ENCODE data around the gene RUNX1. TPM values are rescaled to one million over a fixed set of nuclear protein-coding genes. Genes with fewer than 3 reads are reported as not detected.

The RUNX1 gene
- total RNA-seq, 1 donor from 2014 or later = 18.7 TPM

DNA sequence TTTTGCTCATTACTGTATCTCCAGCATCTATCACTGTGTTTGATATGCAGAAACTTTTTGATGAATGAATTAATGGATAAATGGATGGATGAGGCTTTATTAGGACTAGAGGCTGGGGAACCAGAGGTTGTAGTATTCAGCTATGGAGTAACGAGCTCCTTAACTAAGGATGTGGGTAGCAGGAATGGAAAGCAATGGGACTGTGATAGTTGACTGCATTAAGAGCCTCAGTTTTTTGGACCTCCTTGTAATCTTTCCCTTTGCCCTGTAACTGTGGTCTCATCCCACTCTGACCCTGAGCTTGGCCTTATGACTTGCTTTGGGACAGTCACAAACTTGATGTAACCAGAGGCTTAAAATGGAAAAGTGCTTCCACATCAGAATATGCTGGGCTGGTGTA, 9.0 kb upstream of the RUNX1 start:
- Mint-ChIP-seq H3K27me3 (ENCODE audit: unreplicated experiment) (no peaks in the 10 kb centered on the region), H3K36me3 (ENCODE audit: low read depth, unreplicated experiment) (no peaks in the 10 kb centered on the region), H3K4me1 (ENCODE audit: unreplicated experiment) (peaks cover 2% of the 10 kb centered on the region), H3K27ac (ENCODE audit: unreplicated experiment) (no peak overlapping the region), H3K9me3 (ENCODE audit: unreplicated experiment) (no peaks in the 10 kb centered on the region), H3K4me3 (ENCODE audit: unreplicated experiment) (no peak overlapping the region)
- TF ChIP-seq, protein P1, sequence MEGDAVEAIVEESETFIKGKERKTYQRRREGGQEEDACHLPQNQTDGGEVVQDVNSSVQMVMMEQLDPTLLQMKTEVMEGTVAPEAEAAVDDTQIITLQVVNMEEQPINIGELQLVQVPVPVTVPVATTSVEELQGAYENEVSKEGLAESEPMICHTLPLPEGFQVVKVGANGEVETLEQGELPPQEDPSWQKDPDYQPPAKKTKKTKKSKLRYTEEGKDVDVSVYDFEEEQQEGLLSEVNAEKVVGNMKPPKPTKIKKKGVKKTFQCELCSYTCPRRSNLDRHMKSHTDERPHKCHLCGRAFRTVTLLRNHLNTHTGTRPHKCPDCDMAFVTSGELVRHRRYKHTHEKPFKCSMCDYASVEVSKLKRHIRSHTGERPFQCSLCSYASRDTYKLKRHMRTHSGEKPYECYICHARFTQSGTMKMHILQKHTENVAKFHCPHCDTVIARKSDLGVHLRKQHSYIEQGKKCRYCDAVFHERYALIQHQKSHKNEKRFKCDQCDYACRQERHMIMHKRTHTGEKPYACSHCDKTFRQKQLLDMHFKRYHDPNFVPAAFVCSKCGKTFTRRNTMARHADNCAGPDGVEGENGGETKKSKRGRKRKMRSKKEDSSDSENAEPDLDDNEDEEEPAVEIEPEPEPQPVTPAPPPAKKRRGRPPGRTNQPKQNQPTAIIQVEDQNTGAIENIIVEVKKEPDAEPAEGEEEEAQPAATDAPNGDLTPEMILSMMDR (IDR thresholded peaks at IDR 0.05; ENCODE audit: unreplicated experiment) = no peak
- DNase-seq (ENCODE audit: low spot score) = no peak

DNA sequence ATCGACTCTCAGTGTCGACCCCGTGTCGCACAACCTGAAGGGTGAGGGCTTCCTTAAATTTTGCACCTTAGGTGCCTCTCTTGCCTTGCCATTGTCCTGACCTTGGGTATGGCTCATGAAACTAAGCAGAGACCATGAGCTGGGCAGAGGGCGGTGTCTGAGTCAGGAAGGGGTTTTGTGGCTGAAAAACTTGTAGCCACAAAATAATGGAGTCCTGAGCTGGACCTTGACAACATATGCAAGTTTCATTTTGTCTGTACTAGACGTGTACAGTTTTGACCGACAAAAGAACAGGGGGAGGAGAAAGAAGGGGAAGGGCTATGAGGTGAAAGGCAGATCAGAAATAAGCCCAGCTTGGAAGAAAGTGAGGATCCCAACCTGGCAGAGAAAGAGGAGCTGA, 8.3 kb upstream of the RUNX1 start:
- TF ChIP-seq, protein P1 (IDR thresholded peaks at IDR 0.05; ENCODE audit: unreplicated experiment) = no peak
- H3K36me3 Mint-ChIP-seq (ENCODE audit: low read depth, unreplicated experiment) = no peaks in the 10 kb centered on the region
- H3K27ac Mint-ChIP-seq (ENCODE audit: unreplicated experiment) = no peak overlapping the region
- DNase-seq (ENCODE audit: low spot score) = no peak
- H3K27me3 Mint-ChIP-seq (ENCODE audit: unreplicated experiment) = no peaks in the 10 kb centered on the region
- H3K4me1 Mint-ChIP-seq (ENCODE audit: unreplicated experiment) = peaks cover 2% of the 10 kb centered on the region
- H3K9me3 Mint-ChIP-seq (ENCODE audit: unreplicated experiment) = no peaks in the 10 kb centered on the region
- H3K4me3 Mint-ChIP-seq (ENCODE audit: unreplicated experiment) = no peak overlapping the region

DNA sequence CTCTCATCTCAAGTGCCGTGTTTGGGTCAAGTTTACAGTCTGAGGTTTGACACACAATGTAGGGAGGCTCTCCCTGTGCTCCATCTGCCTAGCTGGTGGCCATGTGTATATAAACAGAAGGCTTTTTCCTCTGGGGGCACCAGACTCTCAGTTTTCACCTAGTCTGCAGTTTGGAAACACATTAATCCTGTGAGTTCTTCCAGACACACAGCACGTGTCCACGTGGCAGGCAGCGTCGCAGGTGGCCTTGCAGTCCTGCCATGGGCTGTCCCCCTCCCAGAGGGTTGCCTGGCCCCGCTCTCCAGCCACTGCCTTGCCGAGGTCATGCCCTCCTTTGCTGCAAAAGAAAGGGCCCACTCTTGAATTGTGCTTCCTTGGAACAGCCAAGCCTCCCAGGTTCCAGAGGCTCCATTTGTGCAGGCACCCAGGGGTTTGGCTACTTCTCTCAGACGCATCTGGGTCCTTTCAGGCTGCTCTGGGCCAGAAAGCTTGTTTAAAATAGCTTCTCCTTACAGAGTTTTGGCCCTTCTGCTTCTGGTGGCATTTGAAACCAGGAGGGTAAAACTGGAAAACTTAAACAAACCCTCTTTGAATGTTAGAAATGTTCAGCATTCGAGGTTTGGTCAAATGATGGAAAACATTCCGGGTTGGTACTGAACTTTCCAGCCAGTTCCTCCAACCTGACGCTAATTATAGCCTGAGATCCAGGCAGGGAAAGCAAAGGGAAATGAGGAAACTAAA, 4.4 kb upstream of the RUNX1 start:
- Mint-ChIP-seq H3K27me3 (ENCODE audit: unreplicated experiment) (no peaks in the 10 kb centered on the region), H3K9me3 (ENCODE audit: unreplicated experiment) (no peaks in the 10 kb centered on the region), H3K36me3 (ENCODE audit: low read depth, unreplicated experiment) (no peaks in the 10 kb centered on the region), H3K4me1 (ENCODE audit: unreplicated experiment) (peaks cover 8% of the 10 kb centered on the region), H3K27ac (ENCODE audit: unreplicated experiment) (no peak overlapping the region), H3K4me3 (ENCODE audit: unreplicated experiment) (no peak overlapping the region)
- no peak for DNase-seq (ENCODE audit: low spot score)
- TF ChIP-seq, protein P1 (IDR thresholded peaks at IDR 0.05; ENCODE audit: unreplicated experiment) = no peak

GRCh38 chr21:35052801-35053200, 3.7 kb upstream of the RUNX1 start:
- TF ChIP-seq, protein P1 (IDR thresholded peaks at IDR 0.05; ENCODE audit: unreplicated experiment) = no peak
- Mint-ChIP-seq H3K36me3 (ENCODE audit: low read depth, unreplicated experiment) (no peaks in the 10 kb centered on the region), H3K4me3 (ENCODE audit: unreplicated experiment) (no peak overlapping the region), H3K27ac (ENCODE audit: unreplicated experiment) (no peak overlapping the region), H3K27me3 (ENCODE audit: unreplicated experiment) (no peaks in the 10 kb centered on the region), H3K9me3 (ENCODE audit: unreplicated experiment) (no peaks in the 10 kb centered on the region), H3K4me1 (ENCODE audit: unreplicated experiment) (peaks cover 15% of the 10 kb centered on the region)
- DNase-seq (ENCODE audit: low spot score) = no peak

DNA sequence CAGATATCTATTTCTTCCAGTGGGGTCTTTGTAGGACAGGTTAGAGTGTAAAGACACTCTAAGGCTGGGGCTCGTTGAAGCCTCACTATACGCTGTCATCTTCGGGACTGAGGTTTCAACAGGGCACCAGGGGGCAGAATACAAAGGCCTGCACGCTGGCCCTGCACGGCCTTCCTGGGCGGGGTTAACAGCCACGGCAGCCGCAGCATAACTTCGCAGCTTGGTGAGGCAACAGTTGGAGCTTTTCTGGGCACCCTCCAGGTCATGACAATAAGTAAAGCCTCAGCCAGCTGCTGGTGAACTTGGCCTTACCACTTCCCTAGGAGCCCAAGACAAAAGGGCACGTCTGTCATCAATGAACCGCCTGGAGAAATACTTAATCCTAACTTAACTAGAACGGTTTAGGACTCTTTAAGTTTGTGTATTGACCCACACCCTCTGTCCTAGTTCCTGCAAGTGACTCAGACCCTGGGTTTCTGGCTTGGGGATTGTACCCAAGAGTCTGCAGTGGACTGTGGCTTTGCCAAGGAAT, 2.3 kb upstream of the RUNX1 start:
- H3K4me3 Mint-ChIP-seq (ENCODE audit: unreplicated experiment) = no peak overlapping the region
- H3K4me1 Mint-ChIP-seq (ENCODE audit: unreplicated experiment) = peaks cover 29% of the 10 kb centered on the region
- H3K9me3 Mint-ChIP-seq (ENCODE audit: unreplicated experiment) = no peaks in the 10 kb centered on the region
- TF ChIP-seq, protein P1 (IDR thresholded peaks at IDR 0.05; ENCODE audit: unreplicated experiment) = peak; percentile 53
- peaks cover 2% of the 10 kb centered on the region for H3K27me3 Mint-ChIP-seq (ENCODE audit: unreplicated experiment)
- DNase-seq (ENCODE audit: low spot score) = peak; percentile 73
- H3K36me3 Mint-ChIP-seq (ENCODE audit: low read depth, unreplicated experiment) = no peaks in the 10 kb centered on the region
- H3K27ac Mint-ChIP-seq (ENCODE audit: unreplicated experiment) = no peak overlapping the region
